Stimulated activated naive B cell treated with anti-CD40 and anti-IgM and Interleukin-4, amounts not matched to agents 10 μg/mL and 1 μg/mL and 100 μg/mL, for 72 hours (primary cell): ENCODE data around the gene CTH.
"Not testable (repeated sequence)": the region's sequence is repeated elsewhere in the genome, so short reads cannot be mapped to it uniquely, and the experiment has no call there.

ENCODE experiments used
- ATAC-seq, 2 donors: fragments of 150-1000 bp; cut with Tn5 transposase; replicated peaks; 2 replicates each; pipeline ENCODE4 v1.10.0; 2021; ENCODE audit warnings: moderate library complexity in 1 of 2
- DNase-seq: peaks from one replicate; pipeline ENCODE4 v3.0.0; 2021
- H3K27ac Mint-ChIP-seq: one replicate; pipeline ENCODE4 v1.8.0; 2022; ENCODE audit warnings: mild to moderate bottlenecking, mixed read lengths
- H3K27me3 Mint-ChIP-seq, 2 donors: one replicate each; pipeline ENCODE4 v1.8.0; 2022; ENCODE audit warnings: mixed read lengths in 2 of 2
- H3K36me3 Mint-ChIP-seq, 2 donors: one replicate each; pipeline ENCODE4 v1.8.0; 2022; ENCODE audit warnings: mixed read lengths in 2 of 2, mild to moderate bottlenecking in 1 of 2
- H3K4me1 Mint-ChIP-seq, 2 donors: one replicate each; pipeline ENCODE4 v1.8.0; 2022; ENCODE audit warnings: mixed read lengths in 2 of 2, mild to moderate bottlenecking in 1 of 2
- H3K4me3 Mint-ChIP-seq, 2 donors: one replicate each; pipeline ENCODE4 v1.8.0; 2022; ENCODE audit warnings: mild to moderate bottlenecking in 2 of 2, mixed read lengths in 2 of 2, moderate library complexity in 1 of 2
- H3K9me3 Mint-ChIP-seq, 2 donors: one replicate each; pipeline ENCODE4 v1.8.0; 2022; ENCODE audit warnings: mixed read lengths in 2 of 2, mild to moderate bottlenecking in 1 of 2

CTH gene

GRCh38 chr1:70410604-70411359 is at the start of gene CTH:
Gene CTH (plus strand): TSS chr1:70411268. CDS start chr1:70411416, 148 bp downstream.
- peaks cover 0 to 2% of the 10 kb centered on the region in 2 donors for H3K36me3 Mint-ChIP-seq
- ATAC-seq (peak; percentile 97 to 98), DNase-seq (peak; percentile 90)
- H3K27me3 Mint-ChIP-seq: peaks cover 0 to 13% of the 10 kb centered on the region in 2 donors
- H3K9me3 Mint-ChIP-seq: no peaks in the 10 kb centered on the region
- H3K4me1 Mint-ChIP-seq: peaks cover 3 to 12% of the 10 kb centered on the region in 2 donors
- H3K4me3 Mint-ChIP-seq: peak within 1 kb of the TSS; percentile 92 to 96
- H3K27ac Mint-ChIP-seq: peak within 1 kb of the TSS; percentile 88

DNA sequence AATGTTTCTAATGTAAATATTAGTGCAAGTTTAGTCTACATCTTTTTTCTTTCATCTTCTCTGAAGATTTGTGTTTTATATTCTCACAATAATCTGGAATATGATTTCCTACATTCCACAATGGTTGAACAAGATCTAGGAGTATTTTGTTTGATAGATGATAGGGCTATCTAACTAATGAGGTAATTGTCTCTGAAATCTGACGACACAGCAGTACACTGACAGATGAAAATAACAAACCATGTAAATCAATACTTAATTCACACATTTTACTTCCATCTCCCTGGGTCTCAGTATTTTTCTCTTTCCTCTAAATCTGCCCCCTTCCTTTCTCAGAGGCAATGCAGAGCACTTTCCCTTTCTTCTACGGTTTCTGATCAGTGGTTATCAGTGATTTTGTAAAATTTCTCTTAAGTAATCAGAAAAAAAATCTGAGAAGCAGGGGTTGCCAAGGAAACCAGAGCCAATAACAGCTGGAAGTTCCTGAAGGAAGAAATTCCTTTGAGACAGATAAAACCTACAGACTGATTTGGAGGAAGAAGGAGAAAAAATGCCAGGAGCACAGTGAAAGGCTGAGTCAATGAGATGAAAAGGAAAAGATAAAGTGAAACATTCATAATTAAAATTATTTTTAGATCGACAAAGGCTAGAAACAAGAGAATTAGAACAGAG is 49.2 kb upstream of the CTH start:
- Mint-ChIP-seq H3K27me3 (no peaks in the 10 kb centered on the region), H3K4me1 (peaks cover 0 to 3% of the 10 kb centered on the region in 2 donors), H3K27ac (no peak overlapping the region), H3K9me3 (no peaks in the 10 kb centered on the region), H3K36me3 (peaks cover 2 to 5% of the 10 kb centered on the region in 2 donors), H3K4me3 (no peak overlapping the region)
- DNase-seq (no peak), ATAC-seq (no peak)

GRCh38 chr1:70364439-70364838 is 46.6 kb upstream of the CTH start:
- ATAC-seq (no peak), DNase-seq (no peak)
- Mint-ChIP-seq H3K4me1 (peaks cover 0 to 3% of the 10 kb centered on the region in 2 donors), H3K27ac (no peak overlapping the region), H3K27me3 (no peaks in the 10 kb centered on the region), H3K9me3 (no peaks in the 10 kb centered on the region), H3K4me3 (no peak overlapping the region), H3K36me3 (peaks cover 7% of the 10 kb centered on the region in 2 donors)

DNA sequence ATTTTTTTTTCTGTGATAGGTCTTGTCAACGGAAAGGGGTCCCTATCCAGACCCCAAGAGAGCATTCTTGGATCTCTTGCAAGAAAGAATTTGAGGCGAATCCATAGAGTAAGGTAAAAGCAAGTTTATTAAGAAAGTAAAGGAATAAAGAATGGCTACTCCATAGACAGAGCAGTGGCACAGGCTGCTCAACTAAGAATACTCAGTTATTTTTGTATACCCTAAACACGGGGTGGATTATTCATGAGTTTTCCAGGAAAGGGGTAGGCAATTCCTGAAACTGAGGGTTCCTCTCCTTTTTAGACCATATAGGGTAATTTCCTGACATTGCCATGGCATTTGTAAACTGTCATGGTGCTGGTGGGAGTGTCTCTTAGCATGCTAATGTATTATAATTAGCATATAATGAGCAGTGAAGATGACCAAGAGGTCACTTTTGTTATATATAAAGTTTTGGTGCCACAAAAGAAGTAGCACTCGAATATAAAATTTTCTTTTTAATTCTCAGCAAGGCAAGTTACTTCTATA is 44.6 kb upstream of the CTH start:
- not testable (repeated sequence) for ATAC-seq, H3K36me3 Mint-ChIP-seq, DNase-seq, H3K9me3 Mint-ChIP-seq, H3K4me1 Mint-ChIP-seq, H3K27ac Mint-ChIP-seq, H3K4me3 Mint-ChIP-seq, H3K27me3 Mint-ChIP-seq

GRCh38 chr1:70366997-70367396 is 44.1 kb upstream of the CTH start:
- DNase-seq, H3K4me3 Mint-ChIP-seq, H3K27ac Mint-ChIP-seq, H3K27me3 Mint-ChIP-seq, H3K4me1 Mint-ChIP-seq, H3K9me3 Mint-ChIP-seq, ATAC-seq, H3K36me3 Mint-ChIP-seq: not testable (repeated sequence)

DNA sequence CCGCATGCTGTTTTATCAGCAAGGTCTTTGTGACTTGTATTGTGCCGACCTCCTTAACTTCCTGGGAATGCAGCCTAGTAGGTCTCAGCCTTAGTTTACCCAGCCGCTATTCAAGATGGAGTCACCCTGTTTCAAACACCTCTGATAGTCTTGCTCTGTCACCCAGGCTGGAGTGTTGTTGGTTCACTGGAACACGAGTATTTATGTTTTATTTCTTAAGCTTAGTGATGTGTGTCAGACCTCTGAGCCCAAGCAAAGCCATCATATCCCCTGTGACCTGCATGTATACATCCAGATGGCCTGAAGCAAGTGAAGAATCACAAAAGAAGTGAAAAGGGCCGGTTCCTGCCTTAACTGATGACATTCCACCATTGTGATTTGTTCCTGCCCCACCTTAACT is 43.7 kb upstream of the CTH start:
- H3K36me3 Mint-ChIP-seq, ATAC-seq, H3K4me1 Mint-ChIP-seq, DNase-seq, H3K27ac Mint-ChIP-seq, H3K27me3 Mint-ChIP-seq, H3K9me3 Mint-ChIP-seq, H3K4me3 Mint-ChIP-seq: not testable (repeated sequence)

DNA sequence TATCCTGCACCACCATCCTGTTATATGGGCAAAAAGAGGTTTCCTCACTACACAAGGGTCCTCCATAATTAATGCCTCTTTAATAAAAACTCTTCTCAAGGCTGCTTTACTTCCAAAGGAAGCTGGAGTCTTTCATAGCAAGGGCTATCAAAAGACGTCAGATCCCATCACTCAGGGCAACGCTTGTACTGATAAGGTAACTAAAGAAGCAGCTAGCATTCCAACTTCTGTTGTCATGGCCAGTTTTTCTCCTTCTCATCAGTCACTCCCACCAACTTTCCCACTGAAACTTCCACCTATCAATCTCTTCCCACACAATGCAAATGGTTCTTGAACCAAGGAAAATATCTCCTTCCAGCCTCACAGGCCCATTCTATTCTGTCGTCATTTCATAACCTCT is 39.5 kb upstream of the CTH start:
- not testable (repeated sequence) for H3K36me3 Mint-ChIP-seq, H3K27me3 Mint-ChIP-seq, H3K4me3 Mint-ChIP-seq, ATAC-seq, H3K4me1 Mint-ChIP-seq, H3K9me3 Mint-ChIP-seq, H3K27ac Mint-ChIP-seq, DNase-seq

DNA sequence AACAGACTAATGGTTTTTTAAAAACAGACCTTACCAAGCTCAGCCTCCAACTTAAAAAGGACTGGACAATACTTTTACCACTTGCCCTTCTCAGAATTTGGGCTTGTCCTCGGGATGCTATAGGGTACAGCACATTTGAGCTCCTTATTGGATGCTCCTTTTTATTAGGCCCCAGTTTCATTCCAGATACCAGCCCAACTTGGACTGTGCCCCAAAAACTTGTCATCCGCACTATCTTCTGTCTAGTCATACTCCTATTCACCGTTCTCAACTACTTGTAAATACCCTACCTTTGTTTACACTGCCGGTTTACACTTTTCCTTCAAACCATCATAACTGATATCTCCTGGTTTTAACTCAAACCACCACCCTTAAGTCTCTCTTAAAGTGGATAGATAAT is 38.6 kb upstream of the CTH start:
- no peak overlapping the region for H3K4me3 Mint-ChIP-seq
- H3K27ac Mint-ChIP-seq: no peak overlapping the region
- no peak for ATAC-seq
- no peaks in the 10 kb centered on the region for H3K27me3 Mint-ChIP-seq
- no peaks in the 10 kb centered on the region for H3K9me3 Mint-ChIP-seq
- peaks cover 0 to 3% of the 10 kb centered on the region in 2 donors for H3K36me3 Mint-ChIP-seq
- no peak for DNase-seq
- H3K4me1 Mint-ChIP-seq: no peaks in the 10 kb centered on the region

GRCh38 chr1:70373580-70373979 is 37.5 kb upstream of the CTH start:
- not testable (repeated sequence) for H3K4me3 Mint-ChIP-seq, H3K36me3 Mint-ChIP-seq, H3K4me1 Mint-ChIP-seq, ATAC-seq, H3K9me3 Mint-ChIP-seq, H3K27me3 Mint-ChIP-seq, DNase-seq, H3K27ac Mint-ChIP-seq

- no peaks in the 10 kb centered on the region for H3K4me1 Mint-ChIP-seq
- H3K9me3 Mint-ChIP-seq: no peaks in the 10 kb centered on the region
- no peak overlapping the region for H3K27ac Mint-ChIP-seq
- ATAC-seq (no peak), DNase-seq (no peak)
- H3K36me3 Mint-ChIP-seq: no peaks in the 10 kb centered on the region
- no peak overlapping the region for H3K4me3 Mint-ChIP-seq
- no peaks in the 10 kb centered on the region for H3K27me3 Mint-ChIP-seq
These were observed 34.9 kb upstream of the CTH start for GRCh38 chr1:70376196-70376595.

DNA sequence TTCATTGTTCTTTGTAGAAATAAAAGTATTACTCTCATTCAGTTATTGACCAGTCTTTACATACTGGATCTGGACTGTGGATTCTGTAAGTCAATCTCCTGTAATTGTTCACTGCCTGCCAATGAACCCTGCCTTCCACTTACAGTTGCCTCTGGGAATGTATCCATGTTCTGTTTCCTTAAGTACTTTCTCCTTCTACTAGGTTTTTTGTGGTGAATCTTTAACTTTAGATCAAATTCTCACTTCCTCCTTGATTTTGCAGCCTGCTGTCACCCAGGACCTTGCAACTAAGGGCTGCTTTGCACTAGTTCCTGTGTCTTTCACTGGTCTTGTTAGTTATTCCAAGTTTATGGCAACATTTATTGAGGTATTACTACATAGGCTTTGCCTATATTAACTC is 28.4 kb upstream of the CTH start:
- ATAC-seq: peak; percentile 45 to 55
- no peaks in the 10 kb centered on the region for H3K36me3 Mint-ChIP-seq
- no peak overlapping the region for H3K27ac Mint-ChIP-seq
- H3K4me1 Mint-ChIP-seq: peaks cover 3 to 6% of the 10 kb centered on the region in 2 donors
- no peak overlapping the region for H3K4me3 Mint-ChIP-seq
- no peaks in the 10 kb centered on the region for H3K27me3 Mint-ChIP-seq
- DNase-seq: no peak
- H3K9me3 Mint-ChIP-seq: no peaks in the 10 kb centered on the region

GRCh38 chr1:70383483-70383882 is 27.6 kb upstream of the CTH start:
- H3K9me3 Mint-ChIP-seq: no peaks in the 10 kb centered on the region
- no peak for ATAC-seq
- H3K36me3 Mint-ChIP-seq: no peaks in the 10 kb centered on the region
- peaks cover 3 to 6% of the 10 kb centered on the region in 2 donors for H3K4me1 Mint-ChIP-seq
- H3K4me3 Mint-ChIP-seq: no peak overlapping the region
- no peaks in the 10 kb centered on the region for H3K27me3 Mint-ChIP-seq
- H3K27ac Mint-ChIP-seq: no peak overlapping the region
- no peak for DNase-seq

GRCh38 chr1:70384542-70384941 is 26.5 kb upstream of the CTH start:
- DNase-seq: no peak
- no peaks in the 10 kb centered on the region for H3K9me3 Mint-ChIP-seq
- H3K27ac Mint-ChIP-seq: no peak overlapping the region
- ATAC-seq: no peak
- no peak overlapping the region for H3K4me3 Mint-ChIP-seq
- peaks cover 5 to 8% of the 10 kb centered on the region in 2 donors for H3K27me3 Mint-ChIP-seq
- H3K36me3 Mint-ChIP-seq: no peaks in the 10 kb centered on the region
- H3K4me1 Mint-ChIP-seq: peaks cover 3 to 6% of the 10 kb centered on the region in 2 donors

DNA sequence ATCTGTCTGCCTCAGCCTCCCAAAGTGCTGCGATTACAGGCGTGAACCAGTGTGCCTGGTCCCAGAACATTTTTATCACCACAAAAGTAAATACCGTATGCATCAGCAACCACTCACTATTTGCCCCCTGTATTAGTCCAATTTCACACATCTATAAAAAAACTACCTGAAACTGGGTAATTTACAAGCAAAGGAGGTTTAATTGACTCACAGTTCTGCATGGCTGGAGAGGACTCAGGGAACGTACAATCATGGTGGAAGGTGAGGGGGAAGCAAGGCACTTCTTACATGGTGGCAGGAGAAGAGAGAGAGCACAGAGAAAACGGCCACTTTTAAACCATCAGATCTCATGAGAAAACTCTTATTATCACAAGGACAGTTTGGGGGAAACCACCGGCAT is 25.6 kb upstream of the CTH start:
- peaks cover 3 to 6% of the 10 kb centered on the region in 2 donors for H3K4me1 Mint-ChIP-seq
- ATAC-seq (no peak), DNase-seq (no peak)
- no peak overlapping the region for H3K27ac Mint-ChIP-seq
- H3K9me3 Mint-ChIP-seq: no peaks in the 10 kb centered on the region
- no peaks in the 10 kb centered on the region for H3K36me3 Mint-ChIP-seq
- no peak overlapping the region for H3K4me3 Mint-ChIP-seq
- H3K27me3 Mint-ChIP-seq: peaks cover 5 to 11% of the 10 kb centered on the region in 2 donors

DNA sequence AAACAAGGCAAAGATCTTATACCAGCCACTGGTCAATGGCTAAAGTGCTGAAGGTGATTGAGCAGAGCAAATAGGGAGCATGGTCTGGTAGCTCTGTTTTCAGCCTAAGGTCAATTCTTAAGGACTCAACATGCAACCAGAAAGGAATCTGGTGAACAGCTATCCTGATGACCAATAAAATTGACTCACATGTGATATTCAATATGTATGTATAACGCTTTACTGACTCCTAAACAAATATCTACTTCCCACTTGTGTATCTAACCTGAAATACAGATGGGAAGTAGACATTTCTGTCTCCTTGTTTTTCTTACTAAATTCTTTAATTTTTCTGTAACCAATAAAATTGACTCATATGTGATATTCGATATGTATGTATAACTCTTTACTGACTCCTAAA is 24.9 kb upstream of the CTH start:
- Mint-ChIP-seq H3K4me3 (no peak overlapping the region), H3K27ac (no peak overlapping the region), H3K36me3 (no peaks in the 10 kb centered on the region), H3K4me1 (peaks cover 3 to 6% of the 10 kb centered on the region in 2 donors), H3K9me3 (no peaks in the 10 kb centered on the region), H3K27me3 (peaks cover 5 to 11% of the 10 kb centered on the region in 2 donors)
- ATAC-seq (no peak), DNase-seq (no peak)
